K562 (cell line): ENCODE data around the gene RING1.

ENCODE experiments used
- RAD21 ChIP-seq, 2 experiments: fragments of 250-450 bp in 1 of 2; fragments of 450-650 bp in 1 of 2; sonication (Bioruptor Pico) in 1 of 2; formaldehyde crosslinking in 1 of 2; IDR thresholded peaks in 1 of 2; conservative IDR thresholded peaks in 1 of 2; 2 replicates each; pipeline versions ENCODE4 v1.4.0 to v1.8.0; 2020 to 2022; ENCODE audit warnings: mild to moderate bottlenecking in 2 of 2, moderate library complexity in 1 of 2
- VEZF1 ChIP-seq: fragments of 200-800 bp; sonication (Bioruptor generic); IDR thresholded peaks from 2 replicates; pipeline ENCODE4 v1.6.1; 2017; ENCODE audit warnings: missing genetic modification characterization, missing compliant biosample characterization

DNA sequence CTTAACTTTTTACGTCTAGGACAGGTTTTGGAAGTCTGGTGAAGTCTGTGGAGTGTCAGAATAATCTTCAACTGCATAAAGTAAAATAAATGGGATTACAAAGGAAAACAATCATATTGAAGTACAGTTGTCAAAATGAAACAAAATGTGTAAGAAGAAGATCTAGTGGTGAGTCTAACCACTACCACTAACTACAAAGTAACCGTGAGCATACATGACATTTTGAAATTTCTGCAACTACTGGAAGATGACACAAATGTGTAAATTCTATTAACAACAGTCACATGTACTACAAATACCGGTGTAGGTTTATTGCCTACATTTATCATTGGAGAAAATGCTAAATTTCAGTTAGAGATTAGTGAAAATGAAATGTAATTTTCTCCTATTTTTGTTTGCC lies 33.7 kb downstream of the RING1 start:
- TF ChIP-seq VEZF1 (CRISPR knock-in tag) (no peak), RAD21 (CRISPR knock-in tag; conservative IDR thresholded peaks at IDR 0.05 in 1 of 2, IDR thresholded peaks at IDR 0.05 in 1 of 2) (no peak)
